HEK293 (cell line): ENCODE measurements around the gene DDX24.

ENCODE experiments used
- BCL11A ChIP-seq: fragments of 450-650 bp; formaldehyde crosslinking; IDR thresholded peaks from 2 replicates; pipeline ENCODE4 v1.5.1; 2016; ENCODE audit warnings: low read depth, missing biosample characterization, missing genetic modification characterization
- IKZF3 ChIP-seq: fragments of 450-650 bp; IDR thresholded peaks from 2 replicates; pipeline ENCODE4 v1.5.0; 2018; ENCODE audit warnings: missing biosample characterization, mild to moderate bottlenecking, missing genetic modification characterization, moderate library complexity
- RBAK ChIP-seq: fragments of 450-650 bp; formaldehyde crosslinking; IDR thresholded peaks from 2 replicates; pipeline ENCODE4 v1.5.1; 2016; ENCODE audit warnings: missing biosample characterization, missing genetic modification characterization
- SP3 ChIP-seq: fragments of 450-650 bp; formaldehyde crosslinking; IDR thresholded peaks from 2 replicates; pipeline ENCODE4 v1.5.1; 2016; ENCODE audit warnings: missing biosample characterization, missing genetic modification characterization
- YY1 ChIP-seq: fragments of 450-650 bp; formaldehyde crosslinking; IDR thresholded peaks from 2 replicates; pipeline ENCODE4 v1.5.1; 2018; ENCODE audit warnings: missing biosample characterization, missing genetic modification characterization
- ZBTB7A ChIP-seq: fragments of 450-650 bp; formaldehyde crosslinking; IDR thresholded peaks from 2 replicates; pipeline ENCODE4 v1.5.1; 2016; ENCODE audit warnings: low read depth, missing biosample characterization, missing genetic modification characterization
- ZFP37 ChIP-seq: fragments of 450-650 bp; formaldehyde crosslinking; IDR thresholded peaks from 2 replicates; pipeline ENCODE4 v1.5.1; 2016; ENCODE audit warnings: missing biosample characterization, missing genetic modification characterization
- ZNF433 ChIP-seq: fragments of 450-650 bp; formaldehyde crosslinking; IDR thresholded peaks from 2 replicates; pipeline ENCODE4 v1.5.1; 2016; ENCODE audit warnings: missing biosample characterization, missing genetic modification characterization, low read depth
- ZNF76 ChIP-seq: fragments of 450-650 bp; formaldehyde crosslinking; IDR thresholded peaks from 2 replicates; pipeline ENCODE4; 2016; ENCODE audit warnings: low read depth, missing biosample characterization, missing genetic modification characterization, borderline replicate concordance
- TF ChIP-seq, protein P1 (sequence below): sonication (generic); formaldehyde crosslinking; IDR thresholded peaks from 2 replicates; pipeline ENCODE4 v1.8.1; 2022; ENCODE audit warnings: mild to moderate bottlenecking, moderate library complexity, missing genetic modification reagents
- TF ChIP-seq, protein P2 (sequence below): fragments of 450-650 bp; formaldehyde crosslinking; IDR thresholded peaks from 2 replicates; pipeline ENCODE4 v1.5.1; 2016; ENCODE audit warnings: missing biosample characterization, missing genetic modification characterization
- TF ChIP-seq, protein P3 (sequence below): fragments of 450-650 bp; formaldehyde crosslinking; IDR thresholded peaks from 2 replicates; pipeline ENCODE4 v1.5.1; 2016; ENCODE audit warnings: missing biosample characterization, missing genetic modification characterization
- TF ChIP-seq, protein P4 (sequence below): fragments of 450-650 bp; formaldehyde crosslinking; IDR thresholded peaks from 2 replicates; pipeline ENCODE4 v1.5.1; 2016; ENCODE audit warnings: missing biosample characterization, missing genetic modification characterization

DNA sequence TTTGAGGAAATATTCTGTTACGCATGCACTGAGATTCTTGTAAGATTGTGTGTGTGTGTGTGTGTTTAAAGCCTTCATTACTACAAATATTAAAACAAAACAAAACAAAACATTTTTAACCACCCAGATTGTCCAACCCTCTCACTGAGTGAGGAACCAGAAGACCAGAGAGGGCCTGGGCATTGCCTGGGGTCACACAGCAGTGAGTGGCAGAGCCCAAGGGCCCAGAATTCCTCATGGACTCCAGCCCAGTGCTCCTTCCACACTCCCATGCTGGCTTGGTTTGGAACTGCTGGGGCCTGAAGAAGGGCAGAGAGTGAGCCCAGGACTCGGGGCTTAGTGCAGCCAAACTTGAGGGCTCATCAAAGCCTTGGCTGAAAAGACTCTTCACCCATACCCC is 56.5 kb downstream of the DDX24 start:
- TF ChIP-seq, protein P1, sequence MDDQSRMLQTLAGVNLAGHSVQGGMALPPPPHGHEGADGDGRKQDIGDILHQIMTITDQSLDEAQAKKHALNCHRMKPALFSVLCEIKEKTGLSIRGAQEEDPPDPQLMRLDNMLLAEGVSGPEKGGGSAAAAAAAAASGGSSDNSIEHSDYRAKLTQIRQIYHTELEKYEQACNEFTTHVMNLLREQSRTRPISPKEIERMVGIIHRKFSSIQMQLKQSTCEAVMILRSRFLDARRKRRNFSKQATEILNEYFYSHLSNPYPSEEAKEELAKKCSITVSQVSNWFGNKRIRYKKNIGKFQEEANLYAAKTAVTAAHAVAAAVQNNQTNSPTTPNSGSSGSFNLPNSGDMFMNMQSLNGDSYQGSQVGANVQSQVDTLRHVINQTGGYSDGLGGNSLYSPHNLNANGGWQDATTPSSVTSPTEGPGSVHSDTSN (CRISPR knock-in tag), result no peak
- TF ChIP-seq, protein P2, sequence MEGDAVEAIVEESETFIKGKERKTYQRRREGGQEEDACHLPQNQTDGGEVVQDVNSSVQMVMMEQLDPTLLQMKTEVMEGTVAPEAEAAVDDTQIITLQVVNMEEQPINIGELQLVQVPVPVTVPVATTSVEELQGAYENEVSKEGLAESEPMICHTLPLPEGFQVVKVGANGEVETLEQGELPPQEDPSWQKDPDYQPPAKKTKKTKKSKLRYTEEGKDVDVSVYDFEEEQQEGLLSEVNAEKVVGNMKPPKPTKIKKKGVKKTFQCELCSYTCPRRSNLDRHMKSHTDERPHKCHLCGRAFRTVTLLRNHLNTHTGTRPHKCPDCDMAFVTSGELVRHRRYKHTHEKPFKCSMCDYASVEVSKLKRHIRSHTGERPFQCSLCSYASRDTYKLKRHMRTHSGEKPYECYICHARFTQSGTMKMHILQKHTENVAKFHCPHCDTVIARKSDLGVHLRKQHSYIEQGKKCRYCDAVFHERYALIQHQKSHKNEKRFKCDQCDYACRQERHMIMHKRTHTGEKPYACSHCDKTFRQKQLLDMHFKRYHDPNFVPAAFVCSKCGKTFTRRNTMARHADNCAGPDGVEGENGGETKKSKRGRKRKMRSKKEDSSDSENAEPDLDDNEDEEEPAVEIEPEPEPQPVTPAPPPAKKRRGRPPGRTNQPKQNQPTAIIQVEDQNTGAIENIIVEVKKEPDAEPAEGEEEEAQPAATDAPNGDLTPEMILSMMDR (tag by site-specific recombination), result no peak
- no peak for TF ChIP-seq RBAK (tag by site-specific recombination)
- TF ChIP-seq, protein P3, sequence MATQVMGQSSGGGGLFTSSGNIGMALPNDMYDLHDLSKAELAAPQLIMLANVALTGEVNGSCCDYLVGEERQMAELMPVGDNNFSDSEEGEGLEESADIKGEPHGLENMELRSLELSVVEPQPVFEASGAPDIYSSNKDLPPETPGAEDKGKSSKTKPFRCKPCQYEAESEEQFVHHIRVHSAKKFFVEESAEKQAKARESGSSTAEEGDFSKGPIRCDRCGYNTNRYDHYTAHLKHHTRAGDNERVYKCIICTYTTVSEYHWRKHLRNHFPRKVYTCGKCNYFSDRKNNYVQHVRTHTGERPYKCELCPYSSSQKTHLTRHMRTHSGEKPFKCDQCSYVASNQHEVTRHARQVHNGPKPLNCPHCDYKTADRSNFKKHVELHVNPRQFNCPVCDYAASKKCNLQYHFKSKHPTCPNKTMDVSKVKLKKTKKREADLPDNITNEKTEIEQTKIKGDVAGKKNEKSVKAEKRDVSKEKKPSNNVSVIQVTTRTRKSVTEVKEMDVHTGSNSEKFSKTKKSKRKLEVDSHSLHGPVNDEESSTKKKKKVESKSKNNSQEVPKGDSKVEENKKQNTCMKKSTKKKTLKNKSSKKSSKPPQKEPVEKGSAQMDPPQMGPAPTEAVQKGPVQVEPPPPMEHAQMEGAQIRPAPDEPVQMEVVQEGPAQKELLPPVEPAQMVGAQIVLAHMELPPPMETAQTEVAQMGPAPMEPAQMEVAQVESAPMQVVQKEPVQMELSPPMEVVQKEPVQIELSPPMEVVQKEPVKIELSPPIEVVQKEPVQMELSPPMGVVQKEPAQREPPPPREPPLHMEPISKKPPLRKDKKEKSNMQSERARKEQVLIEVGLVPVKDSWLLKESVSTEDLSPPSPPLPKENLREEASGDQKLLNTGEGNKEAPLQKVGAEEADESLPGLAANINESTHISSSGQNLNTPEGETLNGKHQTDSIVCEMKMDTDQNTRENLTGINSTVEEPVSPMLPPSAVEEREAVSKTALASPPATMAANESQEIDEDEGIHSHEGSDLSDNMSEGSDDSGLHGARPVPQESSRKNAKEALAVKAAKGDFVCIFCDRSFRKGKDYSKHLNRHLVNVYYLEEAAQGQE (tag by site-specific recombination), result no peak
- no peak for TF ChIP-seq YY1 (tag by site-specific recombination)
- no peak for TF ChIP-seq SP3
- TF ChIP-seq ZNF433 (tag by site-specific recombination), result no peak
- TF ChIP-seq ZFP37, result no peak
- TF ChIP-seq ZBTB7A (tag by site-specific recombination), result no peak
- TF ChIP-seq BCL11A (tag by site-specific recombination), result no peak
- TF ChIP-seq, protein P4, sequence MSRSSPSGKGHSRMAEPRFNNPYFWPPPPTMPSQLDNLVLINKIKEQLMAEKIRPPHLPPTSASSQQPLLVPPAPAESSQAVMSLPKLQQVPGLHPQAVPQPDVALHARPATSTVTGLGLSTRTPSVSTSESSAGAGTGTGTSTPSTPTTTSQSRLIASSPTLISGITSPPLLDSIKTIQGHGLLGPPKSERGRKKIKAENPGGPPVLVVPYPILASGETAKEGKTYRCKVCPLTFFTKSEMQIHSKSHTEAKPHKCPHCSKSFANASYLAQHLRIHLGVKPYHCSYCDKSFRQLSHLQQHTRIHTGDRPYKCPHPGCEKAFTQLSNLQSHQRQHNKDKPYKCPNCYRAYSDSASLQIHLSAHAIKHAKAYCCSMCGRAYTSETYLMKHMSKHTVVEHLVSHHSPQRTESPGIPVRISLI (tag by site-specific recombination), result no peak
- TF ChIP-seq ZNF76 (tag by site-specific recombination), result no peak
- no peak for TF ChIP-seq IKZF3 (tag by site-specific recombination)
